ENCODE data around the gene WNT3.

DNA sequence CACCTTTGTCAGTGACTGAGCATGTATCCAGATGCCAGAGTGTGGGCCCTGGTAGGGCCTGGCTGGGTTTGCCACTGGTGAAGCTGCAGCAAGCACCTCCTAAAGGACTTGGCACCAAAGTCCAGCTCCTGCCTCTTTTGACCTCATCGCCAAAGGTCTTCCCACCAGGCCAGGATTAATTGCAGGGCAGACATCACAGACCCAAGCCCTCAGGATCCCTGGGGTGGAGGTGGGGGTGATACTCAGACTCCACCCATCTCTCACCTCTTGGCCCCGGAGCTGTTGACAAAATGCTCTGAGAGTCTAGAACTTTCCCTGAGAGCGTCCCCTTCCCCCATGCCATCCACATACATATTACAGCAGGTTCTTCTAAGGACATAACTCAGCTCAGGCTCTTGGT lies 4.6 kb downstream of the WNT3 start:
- TF ChIP-seq, protein P1, sequence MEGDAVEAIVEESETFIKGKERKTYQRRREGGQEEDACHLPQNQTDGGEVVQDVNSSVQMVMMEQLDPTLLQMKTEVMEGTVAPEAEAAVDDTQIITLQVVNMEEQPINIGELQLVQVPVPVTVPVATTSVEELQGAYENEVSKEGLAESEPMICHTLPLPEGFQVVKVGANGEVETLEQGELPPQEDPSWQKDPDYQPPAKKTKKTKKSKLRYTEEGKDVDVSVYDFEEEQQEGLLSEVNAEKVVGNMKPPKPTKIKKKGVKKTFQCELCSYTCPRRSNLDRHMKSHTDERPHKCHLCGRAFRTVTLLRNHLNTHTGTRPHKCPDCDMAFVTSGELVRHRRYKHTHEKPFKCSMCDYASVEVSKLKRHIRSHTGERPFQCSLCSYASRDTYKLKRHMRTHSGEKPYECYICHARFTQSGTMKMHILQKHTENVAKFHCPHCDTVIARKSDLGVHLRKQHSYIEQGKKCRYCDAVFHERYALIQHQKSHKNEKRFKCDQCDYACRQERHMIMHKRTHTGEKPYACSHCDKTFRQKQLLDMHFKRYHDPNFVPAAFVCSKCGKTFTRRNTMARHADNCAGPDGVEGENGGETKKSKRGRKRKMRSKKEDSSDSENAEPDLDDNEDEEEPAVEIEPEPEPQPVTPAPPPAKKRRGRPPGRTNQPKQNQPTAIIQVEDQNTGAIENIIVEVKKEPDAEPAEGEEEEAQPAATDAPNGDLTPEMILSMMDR (IDR thresholded peaks at IDR 0.05), result no peak
- TF ChIP-seq POLR2A (IDR thresholded peaks at IDR 0.05), result no peak

Measured in uterus (tissue), 2 donors.